Measurements from ENCODE around the gene RBMS2. TPM values are rescaled to one million over a fixed set of nuclear protein-coding genes. Genes with fewer than 3 reads are reported as not detected.

The RBMS2 gene
- 10.4 to 16.3 TPM (median 14.0 TPM) in 5 replicates for total RNA-seq (2022; extraction: Qiagen RNA extraction; ENCODE audit: low read depth)

DNA sequence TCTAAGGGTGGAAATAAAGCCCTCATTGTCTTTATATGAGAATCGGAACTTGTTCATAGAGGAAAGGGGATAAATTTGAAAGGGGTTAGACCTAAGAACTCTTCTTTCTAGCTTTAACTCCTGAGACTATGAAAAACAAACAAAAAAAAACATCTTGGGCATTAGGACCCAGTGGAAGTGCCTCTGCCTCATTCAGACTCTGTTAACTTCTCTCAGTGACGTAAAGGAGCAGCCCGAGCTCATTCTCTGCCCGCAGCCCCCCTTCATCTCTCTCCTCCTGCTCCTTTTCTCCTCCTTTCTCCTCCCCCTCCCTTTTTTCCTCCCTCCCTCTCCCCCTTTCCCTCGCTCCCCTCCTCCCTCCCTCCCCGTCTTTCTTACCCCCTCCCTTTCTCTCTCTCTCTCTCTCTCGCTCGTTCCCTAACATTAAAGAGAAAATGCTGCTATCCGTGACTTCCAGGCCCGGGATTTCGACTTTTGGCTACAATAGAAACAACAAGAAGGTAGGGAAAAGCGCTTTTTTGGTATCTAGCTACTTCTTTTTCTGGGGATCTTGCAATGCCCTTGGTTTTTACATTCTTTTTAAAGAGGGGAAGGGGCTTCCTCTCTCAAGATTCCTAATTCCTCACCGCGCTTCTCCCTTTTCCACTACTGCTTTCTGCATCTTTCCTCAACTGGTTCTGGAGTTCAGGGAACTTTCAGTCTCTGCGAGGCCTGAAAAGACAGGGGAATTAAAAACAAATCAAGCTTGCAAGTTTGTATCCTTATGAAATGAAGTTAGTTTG, at the start of gene RBMS2:
TSS of gene RBMS2 (plus strand) at position 231 of the 782 bp plus-strand sequence. CDS start at position 435, 204 bp downstream.

GRCh38 chr12:56488041-56488955, 33.3 kb upstream of the RBMS2 start, which contains the start of gene GLS2:
GLS2 (minus strand) TSS chr12:56488161; CDS start chr12:56488118, 43 bp downstream.

GRCh38 chr12:56630180-56630632, 108.6 kb downstream of the RBMS2 start, which contains the start of gene BAZ2A:
BAZ2A (minus strand) TSS chr12:56630326; CDS start chr12:56617530, 12,796 bp downstream.

Other genes with a start within 250 kb of the RBMS2 start
- gene CS, start 221.5 kb upstream of the RBMS2 start, total RNA-seq (2022; extraction: Qiagen RNA extraction; ENCODE audit: low read depth) = 147 to 170 TPM (median 156 TPM) in 5 replicates
- gene CNPY2, start 205.8 kb upstream of the RBMS2 start, total RNA-seq (2022; extraction: Qiagen RNA extraction; ENCODE audit: low read depth) = 103 to 164 TPM (median 154 TPM) in 5 replicates
- gene PAN2, start 187.8 kb upstream of the RBMS2 start, total RNA-seq (2022; extraction: Qiagen RNA extraction; ENCODE audit: low read depth) = 15.0 to 16.0 TPM (median 15.7 TPM) in 5 replicates
- 0.29 to 1.2 TPM (median 0.56 TPM) in 5 replicates for gene IL23A, start 182.9 kb upstream of the RBMS2 start, total RNA-seq (2022; extraction: Qiagen RNA extraction; ENCODE audit: low read depth)
- 11.5 to 14.8 TPM (median 12.1 TPM) in 5 replicates for gene STAT2, start 161.7 kb upstream of the RBMS2 start, total RNA-seq (2022; extraction: Qiagen RNA extraction; ENCODE audit: low read depth)
- gene APOF, start 159.0 kb upstream of the RBMS2 start, total RNA-seq (2022; extraction: Qiagen RNA extraction; ENCODE audit: low read depth) = not detected in 5 replicates
- 37.7 to 39.6 TPM (median 38.6 TPM) in 5 replicates for gene TIMELESS, start 72.4 kb upstream of the RBMS2 start, total RNA-seq (2022; extraction: Qiagen RNA extraction; ENCODE audit: low read depth)
- gene MIP, start 67.2 kb upstream of the RBMS2 start, total RNA-seq (2022; extraction: Qiagen RNA extraction; ENCODE audit: low read depth) = 0.14 to 0.26 TPM (median 0.20 TPM) in 3 of 5 replicates, not detected in the others
- 1.7 to 2.0 TPM (median 1.8 TPM) in 5 replicates for gene SPRYD4, start 53.2 kb upstream of the RBMS2 start, total RNA-seq (2022; extraction: Qiagen RNA extraction; ENCODE audit: low read depth)
- gene GLS2, start 33.7 kb upstream of the RBMS2 start, total RNA-seq (2022; extraction: Qiagen RNA extraction; ENCODE audit: low read depth) = 0.12 to 0.25 TPM (median 0.17 TPM) in 5 replicates
- 31.6 to 45.1 TPM (median 42.4 TPM) in 5 replicates for gene BAZ2A, start 108.5 kb downstream of the RBMS2 start, total RNA-seq (2022; extraction: Qiagen RNA extraction; ENCODE audit: low read depth)
- gene ATP5F1B, start 124.2 kb downstream of the RBMS2 start, total RNA-seq (2022; extraction: Qiagen RNA extraction; ENCODE audit: low read depth) = 791 to 925 TPM (median 908 TPM) in 5 replicates
- gene PTGES3, start 166.5 kb downstream of the RBMS2 start, total RNA-seq (2022; extraction: Qiagen RNA extraction; ENCODE audit: low read depth) = 369 to 448 TPM (median 418 TPM) in 5 replicates
- 1,483 to 1,932 TPM (median 1,546 TPM) in 5 replicates for gene NACA, start 203.5 kb downstream of the RBMS2 start, total RNA-seq (2022; extraction: Qiagen RNA extraction; ENCODE audit: low read depth)
- 26.1 to 30.4 TPM (median 26.6 TPM) in 5 replicates for gene PRIM1, start 230.5 kb downstream of the RBMS2 start, total RNA-seq (2022; extraction: Qiagen RNA extraction; ENCODE audit: low read depth)
- gene HSD17B6, start 241.5 kb downstream of the RBMS2 start, total RNA-seq (2022; extraction: Qiagen RNA extraction; ENCODE audit: low read depth) = 1.1 to 1.7 TPM (median 1.3 TPM) in 5 replicates

Measured in A549 treated with CpdA at 1 μM for 4 hours (cell line).